K562 (cell line): ENCODE measurements around the gene SCAP. TPM values are rescaled to one million over a fixed set of nuclear protein-coding genes. Genes with fewer than 3 reads are reported as not detected.

Experiments
- CBX1 ChIP-seq: sonication (generic); IDR thresholded peaks from 2 replicates; pipeline ENCODE4 v1.6.1; 2016; ENCODE audit warnings: antibody characterized with exemption, low read depth, mild to moderate bottlenecking
- CXXC5 ChIP-seq: fragments of 250-450 bp; sonication (Bioruptor Pico); IDR thresholded peaks from 2 replicates; pipeline ENCODE4 v1.8.0; 2022; ENCODE audit warnings: inconsistent platforms, mild to moderate bottlenecking, moderate library complexity
- FOSL1 ChIP-seq: fragments of 200-800 bp; sonication (Bioruptor generic); conservative IDR thresholded peaks from 2 replicates; pipeline ENCODE4 v1.6.1; 2016; ENCODE audit warnings: missing genetic modification characterization, missing compliant biosample characterization
- FUS ChIP-seq: fragments of 200-400 bp; formaldehyde crosslinking; optimal IDR thresholded peaks from 2 replicates; pipeline ENCODE3; 2017; ENCODE audit warnings: low read depth, low read length
- HIVEP1 ChIP-seq: fragments of 250-450 bp; sonication (Bioruptor Pico); IDR thresholded peaks from 2 replicates; pipeline ENCODE4 v1.4.0; 2020; ENCODE audit warnings: mild to moderate bottlenecking
- HNRNPUL1 ChIP-seq: fragments of 200-400 bp; formaldehyde crosslinking; IDR thresholded peaks from 2 replicates; pipeline ENCODE4 v1.6.1; 2017; ENCODE audit warnings: low read length
- JUNB ChIP-seq: fragments of 450-650 bp; formaldehyde crosslinking; conservative IDR thresholded peaks from 2 replicates; pipeline ENCODE4 v1.4.0; 2020; ENCODE audit warnings: mild to moderate bottlenecking
- MCM3 ChIP-seq: fragments of 450-650 bp; IDR thresholded peaks from 2 replicates; pipeline ENCODE4 v1.6.1; 2016
- RBBP5 ChIP-seq: fragments of 200-600 bp; sonication (generic); IDR thresholded peaks from 2 replicates; pipeline ENCODE4 v1.6.1; 2012; ENCODE audit warnings: borderline replicate concordance, mild to moderate bottlenecking, low read length, control low read depth, inconsistent platforms; ENCODE audit not compliant: insufficient read depth, poor library complexity, severe bottlenecking
- ZHX1 ChIP-seq: fragments of 150-350 bp; conservative IDR thresholded peaks from 2 replicates; pipeline ENCODE4 v1.6.1; 2014; ENCODE audit warnings: low read length
- ZNF140 ChIP-seq: fragments of 250-450 bp; sonication (Bioruptor Pico); IDR thresholded peaks from 2 replicates; pipeline ENCODE4 v1.8.0; 2021; ENCODE audit warnings: moderate library complexity, mild to moderate bottlenecking, inconsistent platforms
- ZNF318 ChIP-seq, 2 experiments: fragments of 450-650 bp; IDR thresholded peaks; 2 replicates each; pipeline ENCODE4 v1.6.1; 2016; ENCODE audit warnings: mild to moderate bottlenecking in 2 of 2, borderline replicate concordance in 1 of 2, low read depth in 1 of 2, moderate library complexity in 1 of 2
- ZNF77 ChIP-seq: fragments of 250-450 bp; sonication (Bioruptor Pico); IDR thresholded peaks from 2 replicates; pipeline ENCODE4 v1.5.0; 2020
- polyA plus RNA-seq, 8 experiments: library from polyadenylated mRNA; depleted of rRNA in 4 of 8; stranded (reverse) in 5 of 8; unstranded in 3 of 8; fragments of >200 nt; fragmentation: Nextera tagmentation in 2 of 8; fragmentation: Illumina TruSeq in 1 of 8; extraction: Ambion mirVana in 2 of 8; extraction: Trizol in 1 of 8; gene quantifications; 2 replicates each; pipeline versions ENCODE4 v1.2.1 to v1.2.3, GENCODE V29; 2011 to 2014; ENCODE audit warnings: inconsistent platforms in 1 of 8, missing spikeins in 1 of 8
- total RNA-seq, 7 experiments: library from RNA; depleted of rRNA in 6 of 7; stranded (reverse); fragments of >200 nt in 6 of 7; fragmentation: Illumina TruSeq in 2 of 7; extraction: Trizol in 2 of 7; gene quantifications; 2 replicates each; pipeline versions ENCODE4 v1.2.1 to v1.2.3, GENCODE V29; 2011 to 2021; ENCODE audit warnings: low replicate concordance in 1 of 7
- TF ChIP-seq, protein P1 (sequence below): conservative IDR thresholded peaks from 2 replicates; pipeline ENCODE4 v1.6.1; 2011; ENCODE audit warnings: low read depth, mild to moderate bottlenecking, low read length; ENCODE audit not compliant: control insufficient read depth
- TF ChIP-seq, protein P2 (sequence below), 2 experiments: fragments of 450-650 bp; conservative IDR thresholded peaks; 2 replicates each; pipeline ENCODE4 v1.6.1; 2017; ENCODE audit warnings: mild to moderate bottlenecking in 2 of 2, moderate library complexity in 2 of 2

Gene SCAP
- total and polyA plus RNA-seq, 9 of the 15 experiments (the other 6 are each of a cell fraction or from before 2014, with no cell fraction given), result 2.6 to 104 (median 37.8) TPM

DNA sequence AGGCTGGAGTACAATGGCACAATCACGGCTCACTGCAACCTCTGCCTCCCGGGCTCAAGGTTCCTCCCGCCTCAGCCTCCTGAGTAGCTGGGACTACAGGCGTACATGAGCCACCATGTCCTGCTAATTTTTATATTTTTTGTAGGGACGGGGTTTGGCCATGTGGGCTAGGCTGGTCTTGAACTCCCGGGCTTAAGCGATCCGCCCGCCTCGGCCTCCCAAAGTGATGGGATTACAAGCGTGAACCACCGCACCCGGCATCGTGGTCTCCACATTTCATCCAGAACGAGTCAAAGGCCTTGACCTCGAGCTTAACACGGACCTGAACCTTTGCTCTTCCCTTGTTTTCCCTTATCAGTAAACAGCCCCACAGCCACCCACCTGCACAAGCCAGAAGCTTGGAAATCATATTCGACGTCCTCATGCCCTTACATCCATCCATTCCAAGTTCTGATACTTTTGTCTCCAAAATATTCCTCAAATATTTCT, 96.3 kb downstream of the SCAP start (continued):
- TF ChIP-seq, protein P1, sequence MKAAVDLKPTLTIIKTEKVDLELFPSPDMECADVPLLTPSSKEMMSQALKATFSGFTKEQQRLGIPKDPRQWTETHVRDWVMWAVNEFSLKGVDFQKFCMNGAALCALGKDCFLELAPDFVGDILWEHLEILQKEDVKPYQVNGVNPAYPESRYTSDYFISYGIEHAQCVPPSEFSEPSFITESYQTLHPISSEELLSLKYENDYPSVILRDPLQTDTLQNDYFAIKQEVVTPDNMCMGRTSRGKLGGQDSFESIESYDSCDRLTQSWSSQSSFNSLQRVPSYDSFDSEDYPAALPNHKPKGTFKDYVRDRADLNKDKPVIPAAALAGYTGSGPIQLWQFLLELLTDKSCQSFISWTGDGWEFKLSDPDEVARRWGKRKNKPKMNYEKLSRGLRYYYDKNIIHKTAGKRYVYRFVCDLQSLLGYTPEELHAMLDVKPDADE, result no peak
- TF ChIP-seq HNRNPUL1 (no peak), CBX1 (no peak), FUS (no peak), FOSL1 (tag) (no peak), CXXC5 (CRISPR knock-in tag) (no peak), ZNF140 (CRISPR knock-in tag) (no peak), HIVEP1 (no peak), ZHX1 (no peak), ZNF318 (IDR thresholded peaks at IDR 0.05; ENCODE audit: borderline replicate concordance in 1 of 2, low read depth in 1 of 2) (no peak), JUNB (CRISPR knock-in tag) (no peak), ZNF77 (CRISPR knock-in tag) (no peak), MCM3 (no peak), RBBP5 (no peak)
- TF ChIP-seq, protein P2, sequence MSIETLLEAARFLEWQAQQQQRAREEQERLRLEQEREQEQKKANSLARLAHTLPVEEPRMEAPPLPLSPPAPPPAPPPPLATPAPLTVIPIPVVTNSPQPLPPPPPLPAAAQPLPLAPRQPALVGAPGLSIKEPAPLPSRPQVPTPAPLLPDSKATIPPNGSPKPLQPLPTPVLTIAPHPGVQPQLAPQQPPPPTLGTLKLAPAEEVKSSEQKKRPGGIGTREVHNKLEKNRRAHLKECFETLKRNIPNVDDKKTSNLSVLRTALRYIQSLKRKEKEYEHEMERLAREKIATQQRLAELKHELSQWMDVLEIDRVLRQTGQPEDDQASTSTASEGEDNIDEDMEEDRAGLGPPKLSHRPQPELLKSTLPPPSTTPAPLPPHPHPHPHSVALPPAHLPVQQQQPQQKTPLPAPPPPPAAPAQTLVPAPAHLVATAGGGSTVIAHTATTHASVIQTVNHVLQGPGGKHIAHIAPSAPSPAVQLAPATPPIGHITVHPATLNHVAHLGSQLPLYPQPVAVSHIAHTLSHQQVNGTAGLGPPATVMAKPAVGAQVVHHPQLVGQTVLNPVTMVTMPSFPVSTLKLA (conservative IDR thresholded peaks at IDR 0.05), result no peak
